ENCODE results near the gene PHACTR3. TPM values are rescaled to one million over a fixed set of nuclear protein-coding genes. Genes with fewer than 3 reads are reported as not detected.
A peak's percentile ranks its signal among the peaks of the same experiment; 100 is the strongest.

PHACTR3 gene
- total and polyA plus RNA-seq, 10 donors, result 1.4 to 15.0 (median 8.6) TPM

DNA sequence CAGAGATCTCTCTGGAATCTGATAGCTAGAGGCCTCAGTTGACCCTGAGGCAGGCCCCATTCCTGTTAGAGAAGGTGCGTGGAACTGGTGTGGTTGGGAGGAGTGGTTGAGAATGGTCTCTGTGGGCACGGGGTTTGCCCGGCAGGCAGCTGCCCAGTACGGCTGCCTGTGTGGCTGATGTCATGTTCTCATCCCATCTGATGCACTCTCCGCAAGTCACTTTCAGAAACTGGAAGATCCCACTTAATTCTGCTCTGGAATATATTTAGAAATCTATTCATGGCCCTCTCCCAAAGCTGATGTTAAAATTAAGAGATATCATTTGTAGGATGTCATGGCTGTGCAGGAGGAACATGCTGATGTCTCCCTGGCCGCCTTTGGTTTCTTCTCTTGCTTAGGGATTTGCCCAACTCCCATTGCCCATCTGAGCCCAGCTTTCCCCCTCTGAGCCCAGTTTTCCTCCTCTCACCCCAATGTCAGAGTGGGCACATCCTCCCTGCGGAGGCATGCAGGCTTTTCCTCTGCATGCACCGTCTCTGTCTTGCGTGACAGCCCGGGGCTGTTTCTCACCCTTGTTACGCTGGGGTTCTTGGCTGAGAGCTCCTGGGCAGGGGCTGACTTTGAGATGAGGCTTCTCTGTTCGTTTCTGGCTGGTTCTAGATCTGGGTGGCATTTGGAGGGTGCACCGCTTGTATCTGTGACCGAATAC, 21.0 kb downstream of the PHACTR3 start:
- no peak for DNase-seq
- 80 to 88% (median 83%) methylated on average over 14 of the region's 14 CpGs for WGBS, 5 donors
- Histone ChIP-seq H3K36me3 (no peaks in the 10 kb centered on the region), H3K4me3 (no peak overlapping the region), H3K27me3 (replicated peaks in 1 of 7) (peaks cover 0 to 26% (median 0%) of the 10 kb centered on the region in 7 donors), H3K4me1 (no peaks in the 10 kb centered on the region), H3K27ac (no peak overlapping the region), H3K9me3 (no peaks in the 10 kb centered on the region)
- intact Hi-C loops (cut with DNase I; ENCODE audit: low total_unique reads), result no loop called here
- TF ChIP-seq POLR2AphosphoS5 (IDR thresholded peaks at IDR 0.05), result no peak
- TF ChIP-seq, protein P1, sequence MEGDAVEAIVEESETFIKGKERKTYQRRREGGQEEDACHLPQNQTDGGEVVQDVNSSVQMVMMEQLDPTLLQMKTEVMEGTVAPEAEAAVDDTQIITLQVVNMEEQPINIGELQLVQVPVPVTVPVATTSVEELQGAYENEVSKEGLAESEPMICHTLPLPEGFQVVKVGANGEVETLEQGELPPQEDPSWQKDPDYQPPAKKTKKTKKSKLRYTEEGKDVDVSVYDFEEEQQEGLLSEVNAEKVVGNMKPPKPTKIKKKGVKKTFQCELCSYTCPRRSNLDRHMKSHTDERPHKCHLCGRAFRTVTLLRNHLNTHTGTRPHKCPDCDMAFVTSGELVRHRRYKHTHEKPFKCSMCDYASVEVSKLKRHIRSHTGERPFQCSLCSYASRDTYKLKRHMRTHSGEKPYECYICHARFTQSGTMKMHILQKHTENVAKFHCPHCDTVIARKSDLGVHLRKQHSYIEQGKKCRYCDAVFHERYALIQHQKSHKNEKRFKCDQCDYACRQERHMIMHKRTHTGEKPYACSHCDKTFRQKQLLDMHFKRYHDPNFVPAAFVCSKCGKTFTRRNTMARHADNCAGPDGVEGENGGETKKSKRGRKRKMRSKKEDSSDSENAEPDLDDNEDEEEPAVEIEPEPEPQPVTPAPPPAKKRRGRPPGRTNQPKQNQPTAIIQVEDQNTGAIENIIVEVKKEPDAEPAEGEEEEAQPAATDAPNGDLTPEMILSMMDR (IDR thresholded peaks at IDR 0.05 in 8 of 11, conservative IDR thresholded peaks at IDR 0.05 in 3 of 11), result no peak
- no peak for TF ChIP-seq POLR2A (IDR thresholded peaks at IDR 0.05)

DNA sequence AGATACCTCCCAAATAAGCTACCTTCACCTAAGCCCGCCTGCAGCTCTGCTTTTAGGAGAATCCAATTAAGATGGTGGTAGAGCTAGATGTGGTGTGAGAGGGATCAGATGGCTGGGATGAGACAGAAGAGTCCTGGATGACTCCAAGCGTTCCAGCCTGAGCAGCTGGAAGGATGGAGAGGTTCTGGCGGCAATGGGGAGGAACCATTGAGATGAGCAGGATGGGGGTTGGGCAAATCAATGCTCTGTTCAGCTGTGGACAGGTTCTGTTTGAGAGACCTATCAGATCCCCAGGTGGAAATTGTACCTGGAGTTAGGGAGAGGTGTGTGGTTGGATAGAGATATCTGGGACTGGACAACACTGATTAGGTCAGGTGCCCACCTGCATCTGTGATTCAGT, 23.0 kb downstream of the PHACTR3 start:
- WGBS, 5 donors, result 69 to 80% (median 76%) methylated on average over 3 of the region's 3 CpGs
- intact Hi-C loops (cut with DNase I; ENCODE audit: low total_unique reads), result no loop called here
- TF ChIP-seq POLR2A (IDR thresholded peaks at IDR 0.05) (no peak), POLR2AphosphoS5 (IDR thresholded peaks at IDR 0.05) (no peak)
- TF ChIP-seq, protein P1 (IDR thresholded peaks at IDR 0.05 in 8 of 11, conservative IDR thresholded peaks at IDR 0.05 in 3 of 11), result no peak
- Histone ChIP-seq H3K27ac (no peak overlapping the region), H3K36me3 (no peaks in the 10 kb centered on the region), H3K9me3 (no peaks in the 10 kb centered on the region), H3K4me3 (no peak overlapping the region), H3K27me3 (replicated peaks in 1 of 7) (peaks cover 0 to 21% (median 0%) of the 10 kb centered on the region in 7 donors), H3K4me1 (no peaks in the 10 kb centered on the region)
- no peak for DNase-seq

DNA sequence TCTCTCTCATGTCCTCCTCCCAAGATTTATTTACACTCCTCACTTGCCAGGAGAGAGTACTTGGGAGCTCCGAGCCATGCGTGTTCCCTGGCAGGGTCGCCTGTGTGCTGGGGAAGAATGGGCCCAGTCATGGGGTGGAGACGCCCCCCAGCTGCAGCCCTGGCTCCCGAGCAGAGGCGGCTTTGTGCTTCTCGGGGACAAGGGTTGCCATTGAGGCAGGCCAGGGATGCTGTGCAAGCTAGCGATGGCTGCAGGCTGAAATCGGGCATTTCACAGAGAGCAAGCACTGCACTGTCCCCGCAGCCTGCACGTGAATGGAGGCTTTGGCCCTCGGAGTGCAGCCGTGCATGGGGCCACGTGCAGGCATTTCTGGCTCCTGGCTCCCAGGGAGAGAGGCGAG, 23.8 kb downstream of the PHACTR3 start:
- no peak overlapping the region for H3K27ac ChIP-seq
- H3K36me3 ChIP-seq, result no peaks in the 10 kb centered on the region
- 84 to 87% (median 86%) methylated on average over 8 to 15 of the region's 15 CpGs for WGBS, 5 donors
- H3K4me1 ChIP-seq, result no peaks in the 10 kb centered on the region
- no peaks in the 10 kb centered on the region for H3K9me3 ChIP-seq
- intact Hi-C loops (cut with DNase I; ENCODE audit: low total_unique reads), result no loop called here
- TF ChIP-seq POLR2A (IDR thresholded peaks at IDR 0.05), result no peak
- TF ChIP-seq POLR2AphosphoS5 (IDR thresholded peaks at IDR 0.05), result no peak
- TF ChIP-seq, protein P1 (IDR thresholded peaks at IDR 0.05 in 8 of 11, conservative IDR thresholded peaks at IDR 0.05 in 3 of 11), result no peak
- peaks cover 0 to 22% (median 0%) of the 10 kb centered on the region in 7 donors for H3K27me3 ChIP-seq (replicated peaks in 1 of 7)
- peak; percentile 47 for DNase-seq
- H3K4me3 ChIP-seq, result no peak overlapping the region

DNA sequence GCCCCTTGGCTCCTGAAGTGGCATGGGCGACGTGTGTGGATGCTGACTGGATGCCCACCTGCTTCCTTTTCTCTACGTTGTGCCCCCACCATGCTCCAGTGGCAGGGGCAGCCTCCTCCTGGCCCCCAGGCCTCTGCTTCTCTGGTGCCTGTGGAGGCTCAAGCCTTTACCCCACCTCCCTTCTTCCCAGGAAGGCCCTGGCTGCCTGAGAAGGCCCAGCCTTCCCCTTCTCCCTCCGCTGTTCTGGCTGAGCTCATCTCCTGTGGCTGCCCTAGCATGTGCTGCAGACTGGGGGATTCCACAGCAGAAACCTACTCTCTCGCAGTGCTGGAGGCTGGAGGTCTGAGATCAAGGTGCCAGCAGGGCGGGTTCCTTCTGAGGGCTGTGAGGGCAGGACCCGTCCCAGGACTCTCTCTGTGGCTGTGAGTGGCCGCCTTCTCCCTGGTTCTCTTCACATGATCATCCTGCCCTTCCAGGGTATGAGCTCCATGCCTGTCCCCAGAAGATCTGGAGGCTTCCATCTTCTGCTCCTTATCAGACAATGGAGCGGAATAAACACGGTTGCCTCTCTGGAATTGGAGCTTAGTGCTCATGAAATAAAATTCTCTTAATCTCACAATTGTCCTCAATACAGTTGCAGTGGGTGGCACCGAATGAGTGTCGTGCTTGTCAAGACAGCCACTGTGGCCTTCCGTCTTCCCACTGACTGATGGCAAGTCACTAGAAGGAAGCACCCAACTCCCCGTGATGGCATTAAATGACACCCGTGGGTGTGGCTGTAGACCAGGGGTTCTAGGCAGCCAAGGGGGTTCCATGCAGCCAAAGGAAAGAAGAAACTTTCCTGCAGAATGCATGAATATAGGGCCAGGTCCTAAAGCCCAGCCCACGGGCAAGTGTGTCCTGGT, 25.1 kb downstream of the PHACTR3 start:
- no peaks in the 10 kb centered on the region for H3K4me1 ChIP-seq
- no peak for DNase-seq
- WGBS, 5 donors, result 79 to 90% (median 83%) methylated on average over 14 to 16 of the region's 16 CpGs
- TF ChIP-seq, protein P1 (IDR thresholded peaks at IDR 0.05 in 8 of 11, conservative IDR thresholded peaks at IDR 0.05 in 3 of 11), result no peak
- H3K36me3 ChIP-seq, result no peaks in the 10 kb centered on the region
- peaks cover 0 to 24% (median 0%) of the 10 kb centered on the region in 7 donors for H3K27me3 ChIP-seq (replicated peaks in 1 of 7)
- H3K9me3 ChIP-seq, result no peaks in the 10 kb centered on the region
- intact Hi-C loops (cut with DNase I; ENCODE audit: low total_unique reads), result no loop called here
- H3K4me3 ChIP-seq, result no peak overlapping the region
- no peak overlapping the region for H3K27ac ChIP-seq

Measured in spleen (tissue), 11 donors.